ENCODE results near the gene EPHA8.

EPHA8 gene

GRCh38 chr1:22562584-22563583, at the start of gene EPHA8:
Gene EPHA8, plus strand, starts transcription at chr1:22563489. Its CDS starts 147 bp downstream, at chr1:22563636.
- no peak for DNase-seq

- no peak for DNase-seq
Measured at GRCh38 chr1:22516906-22517571, 46.2 kb upstream of the EPHA8 start.

GRCh38 chr1:22517956-22518355, 45.3 kb upstream of the EPHA8 start:
- DNase-seq: no peak

GRCh38 chr1:22518379-22518778, 44.9 kb upstream of the EPHA8 start:
- DNase-seq: no peak

- no peak for DNase-seq
Measured at GRCh38 chr1:22520871-22521270, 42.4 kb upstream of the EPHA8 start.

- no peak for DNase-seq
Measured at GRCh38 chr1:22521692-22522091, 41.6 kb upstream of the EPHA8 start.

GRCh38 chr1:22522221-22522743, 41.0 kb upstream of the EPHA8 start:
- no peak for DNase-seq

- DNase-seq: no peak
Measured at GRCh38 chr1:22524481-22524880, 38.8 kb upstream of the EPHA8 start.

GRCh38 chr1:22525211-22525610, 38.1 kb upstream of the EPHA8 start:
- DNase-seq: no peak

- no peak for DNase-seq
Measured at GRCh38 chr1:22525646-22526045, 37.6 kb upstream of the EPHA8 start.

GRCh38 chr1:22526098-22526497, 37.2 kb upstream of the EPHA8 start:
- DNase-seq: no peak

- DNase-seq: no peak
Measured at GRCh38 chr1:22526677-22527076, 36.6 kb upstream of the EPHA8 start.

- no peak for DNase-seq
Measured at GRCh38 chr1:22527122-22527521, 36.2 kb upstream of the EPHA8 start.

- no peak for DNase-seq
Measured at GRCh38 chr1:22527555-22528296, 35.6 kb upstream of the EPHA8 start.

- DNase-seq: no peak
Measured at GRCh38 chr1:22528451-22528850, 34.8 kb upstream of the EPHA8 start.

GRCh38 chr1:22529901-22530621, 33.2 kb upstream of the EPHA8 start:
- no peak for DNase-seq

- DNase-seq: no peak
Measured at GRCh38 chr1:22530715-22531114, 32.6 kb upstream of the EPHA8 start.

- DNase-seq: no peak
Measured at GRCh38 chr1:22531251-22531650, 32.0 kb upstream of the EPHA8 start.

GRCh38 chr1:22533244-22533895, 29.9 kb upstream of the EPHA8 start:
- no peak for DNase-seq

- no peak for DNase-seq
Measured at GRCh38 chr1:22534951-22535350, 28.3 kb upstream of the EPHA8 start.

GRCh38 chr1:22535399-22535798, 27.9 kb upstream of the EPHA8 start:
- DNase-seq: no peak

- no peak for DNase-seq
Measured at GRCh38 chr1:22536506-22536905, 26.8 kb upstream of the EPHA8 start.
